HG02973 (cell line): Measurements from ENCODE around the gene EIF2S2.

ENCODE experiments used
- ATAC-seq: cut with Tn5 transposase; IDR thresholded peaks from one replicate; pipeline ENCODE4 v1.9.1; 2021; ENCODE audit warnings: moderate library complexity; ENCODE audit not compliant: unreplicated experiment

Gene EIF2S2

GRCh38 chr20:34122274-34122980 is 10.4 kb upstream of the EIF2S2 start:
- no peak for ATAC-seq

GRCh38 chr20:34120213-34120612 is 8.2 kb upstream of the EIF2S2 start:
- no peak for ATAC-seq

GRCh38 chr20:34115232-34115631 is 3.2 kb upstream of the EIF2S2 start:
- no peak for ATAC-seq

GRCh38 chr20:34114809-34115208 is 2.8 kb upstream of the EIF2S2 start:
- no peak for ATAC-seq

GRCh38 chr20:34112600-34113101 is 608 bp upstream of the EIF2S2 start:
- no peak for ATAC-seq

GRCh38 chr20:34110745-34111641 is 1.1 kb downstream of the EIF2S2 start:
- ATAC-seq: no peak

GRCh38 chr20:34110025-34110744 is 1.9 kb downstream of the EIF2S2 start:
- ATAC-seq: no peak

- ATAC-seq: no peak
Measured at GRCh38 chr20:34109442-34109841, 2.6 kb downstream of the EIF2S2 start.

GRCh38 chr20:34108616-34109174 is 3.3 kb downstream of the EIF2S2 start:
- no peak for ATAC-seq

- no peak for ATAC-seq
Measured at GRCh38 chr20:34105978-34106675, 5.9 kb downstream of the EIF2S2 start.

GRCh38 chr20:34104059-34104458 is 8.0 kb downstream of the EIF2S2 start:
- ATAC-seq: no peak

- no peak for ATAC-seq
Measured at GRCh38 chr20:34102342-34102741, 9.7 kb downstream of the EIF2S2 start.

- no peak for ATAC-seq
Measured at GRCh38 chr20:34100576-34100975, 11.5 kb downstream of the EIF2S2 start.

GRCh38 chr20:34099675-34100074 is 12.4 kb downstream of the EIF2S2 start:
- no peak for ATAC-seq

- no peak for ATAC-seq
Measured at GRCh38 chr20:34098570-34098969, 13.5 kb downstream of the EIF2S2 start.

- ATAC-seq: no peak
Measured at GRCh38 chr20:34096699-34097444, 15.2 kb downstream of the EIF2S2 start.

- ATAC-seq: no peak
Measured at GRCh38 chr20:34095825-34096224, 16.2 kb downstream of the EIF2S2 start.

- no peak for ATAC-seq
Measured at GRCh38 chr20:34093895-34094294, 18.1 kb downstream of the EIF2S2 start.

GRCh38 chr20:34091637-34092200 is 20.3 kb downstream of the EIF2S2 start:
- ATAC-seq: no peak
